PC-3 (cell line): ENCODE results near the gene WFDC1. TPM values are rescaled to one million over a fixed set of nuclear protein-coding genes. Genes with fewer than 3 reads are reported as not detected.

ENCODE experiments used
- ATAC-seq: fragments of 200-7000 bp; cut with Tn5 transposase; 2 replicates; pipeline ENCODE4 v1.9.1; 2020; ENCODE audit warnings: mild to moderate bottlenecking, moderate library complexity
- BruUV-seq: library from RNA; stranded (reverse); fragments of 400-500 nt; replicated peaks from 2 replicates; lab custom pipeline; 2021; lab: Mats Ljungman, UMichigan
- CTCF ChIA-PET: fragments of 300-600 bp; sonication (Branson Sonifier 250); formaldehyde crosslinking; loops from one replicate; lab custom pipeline; 2022; ENCODE audit warnings: antibody characterized with exemption; lab: Charles Lee
- POLR2A ChIA-PET: fragments of 300-600 bp; sonication (Branson Sonifier 250); formaldehyde crosslinking; loops from one replicate; lab custom pipeline; 2022; ENCODE audit warnings: antibody characterized with exemption; ENCODE audit not compliant: unreplicated experiment; lab: Charles Lee
- DNase-seq: peaks from one replicate; pipeline ENCODE4 v3.0.0-alpha.2; 2015
- H2AFZ ChIP-seq: fragments of 300-600 bp; sonication (generic); 2 replicates; pipeline ENCODE4 v1.6.0; 2016; ENCODE audit warnings: antibody characterized with exemption, low read length
- H3F3A ChIP-seq: fragments of 300-600 bp; sonication (generic); one replicate; pipeline ENCODE4 v1.6.0; 2017; ENCODE audit warnings: antibody characterized with exemption, low read length, control low read depth, mild to moderate bottlenecking; ENCODE audit not compliant: unreplicated experiment
- H3K27ac ChIP-seq: fragments of 300-600 bp; sonication (generic); 2 replicates; pipeline ENCODE4 v1.5.1; 2016; ENCODE audit warnings: mild to moderate bottlenecking, low read length
- H3K27me3 ChIP-seq: fragments of 300-600 bp; sonication (generic); 2 replicates; pipeline ENCODE4 v1.6.1; 2016; ENCODE audit warnings: low read length, mixed read lengths
- H3K36me3 ChIP-seq: fragments of 300-600 bp; sonication (generic); 2 replicates; pipeline ENCODE4 v1.6.1; 2016; ENCODE audit warnings: low read depth, mixed run types, low read length, mixed read lengths
- H3K4me1 ChIP-seq: fragments of 300-600 bp; sonication (generic); 2 replicates; pipeline ENCODE4 v1.5.1; 2016; ENCODE audit warnings: low read length; ENCODE audit not compliant: insufficient read depth
- H3K4me2 ChIP-seq: fragments of 300-600 bp; sonication (generic); 2 replicates; pipeline ENCODE4 v1.6.0; 2016; ENCODE audit warnings: low read length
- H3K4me3 ChIP-seq: fragments of 300-600 bp; sonication (generic); 2 replicates; pipeline ENCODE4 v1.5.1; 2016; ENCODE audit warnings: mild to moderate bottlenecking, low read length, mixed read lengths
- H3K79me2 ChIP-seq: fragments of 300-600 bp; sonication (generic); 2 replicates; pipeline ENCODE4 v1.6.1; 2017; ENCODE audit warnings: low read length, mixed read lengths
- H3K9ac ChIP-seq: fragments of 300-600 bp; sonication (generic); 2 replicates; pipeline ENCODE4 v1.6.0; 2016; ENCODE audit warnings: mild to moderate bottlenecking, low read length
- H3K9me2 ChIP-seq: fragments of 300-600 bp; sonication (generic); replicated peaks from 2 replicates; pipeline ENCODE4 v1.6.1; 2016; ENCODE audit warnings: mixed run types, low read length, mixed read lengths
- H3K9me3 ChIP-seq: fragments of 300-600 bp; sonication (generic); 2 replicates; pipeline ENCODE4 v1.6.1; 2016; ENCODE audit warnings: low read length, mixed read lengths
- H4K20me1 ChIP-seq: fragments of 300-600 bp; sonication (generic); 2 replicates; pipeline ENCODE4 v1.6.1; 2016; ENCODE audit warnings: low read length, mixed read lengths
- EZH2 ChIP-seq: fragments of 300-600 bp; sonication (generic); IDR thresholded peaks from one replicate; pipeline ENCODE4 v1.6.1; 2017; ENCODE audit warnings: antibody characterized with exemption, mild to moderate bottlenecking, low read length; ENCODE audit not compliant: unreplicated experiment
- EZH2phosphoT487 ChIP-seq: fragments of 300-600 bp; sonication (generic); IDR thresholded peaks from 2 replicates; pipeline ENCODE4 v1.6.1; 2018; ENCODE audit warnings: mild to moderate bottlenecking, antibody characterized with exemption, low read length, borderline replicate concordance
- intact Hi-C: fragments of 100-400 bp; cut with micrococcal nuclease; formaldehyde crosslinking; loops from 2 replicates; pipeline ENCODE4 v1.9.0; 2023
- total RNA-seq: library from RNA; depleted of rRNA; stranded (reverse); fragments of >200 nt; gene quantifications from 2 replicates; pipeline ENCODE4 v1.2.3, GENCODE V29; 2014
- TF ChIP-seq, protein P1 (sequence below): fragments of 300-600 bp; sonication (generic); conservative IDR thresholded peaks from 2 replicates; pipeline ENCODE4 v1.5.1; 2017; ENCODE audit warnings: antibody characterized with exemption, low read depth, mild to moderate bottlenecking, low read length

WFDC1 gene
- total RNA-seq, 1 experiment from 2014 or later: 0.15 TPM

DNA sequence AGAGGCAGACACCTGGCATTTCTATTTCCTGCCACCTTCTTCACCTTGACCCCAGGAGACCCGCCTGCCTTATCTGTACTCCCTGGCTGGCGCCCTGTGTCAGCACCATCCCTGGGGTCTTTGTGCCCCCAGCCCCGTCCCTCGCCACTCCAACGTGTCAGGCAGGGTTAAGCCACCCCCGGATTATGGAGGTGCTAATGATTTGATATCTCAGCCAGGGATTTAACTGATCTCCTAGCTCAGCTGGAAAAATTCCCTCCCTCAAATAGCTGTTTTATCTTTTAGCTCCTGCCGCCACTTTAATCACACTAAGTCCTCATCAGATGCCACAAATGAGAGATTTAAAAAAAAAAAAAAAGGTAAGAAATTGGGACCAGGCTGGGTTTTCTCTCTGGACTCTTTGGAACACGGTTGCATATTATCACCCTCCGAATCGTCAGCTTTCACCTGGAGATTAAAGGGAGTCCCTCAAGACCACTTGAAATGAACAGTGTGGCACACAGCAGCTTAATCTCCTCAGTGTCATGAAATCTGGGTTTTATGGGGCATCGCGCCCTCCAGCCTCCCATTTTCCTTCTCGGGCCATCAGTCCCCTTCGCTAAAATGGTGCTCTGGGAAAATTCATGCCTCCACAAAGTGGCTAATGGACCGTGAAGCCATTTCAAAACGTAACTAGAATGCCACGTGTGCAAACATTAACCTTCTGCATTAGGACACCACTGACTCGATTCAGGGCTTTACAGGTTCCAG is 26.2 kb upstream of the WFDC1 start:
- intact Hi-C loops: no loop called here
- TF ChIP-seq EZH2phosphoT487: no peak
- TF ChIP-seq EZH2: no peak
- TF ChIP-seq, protein P1, sequence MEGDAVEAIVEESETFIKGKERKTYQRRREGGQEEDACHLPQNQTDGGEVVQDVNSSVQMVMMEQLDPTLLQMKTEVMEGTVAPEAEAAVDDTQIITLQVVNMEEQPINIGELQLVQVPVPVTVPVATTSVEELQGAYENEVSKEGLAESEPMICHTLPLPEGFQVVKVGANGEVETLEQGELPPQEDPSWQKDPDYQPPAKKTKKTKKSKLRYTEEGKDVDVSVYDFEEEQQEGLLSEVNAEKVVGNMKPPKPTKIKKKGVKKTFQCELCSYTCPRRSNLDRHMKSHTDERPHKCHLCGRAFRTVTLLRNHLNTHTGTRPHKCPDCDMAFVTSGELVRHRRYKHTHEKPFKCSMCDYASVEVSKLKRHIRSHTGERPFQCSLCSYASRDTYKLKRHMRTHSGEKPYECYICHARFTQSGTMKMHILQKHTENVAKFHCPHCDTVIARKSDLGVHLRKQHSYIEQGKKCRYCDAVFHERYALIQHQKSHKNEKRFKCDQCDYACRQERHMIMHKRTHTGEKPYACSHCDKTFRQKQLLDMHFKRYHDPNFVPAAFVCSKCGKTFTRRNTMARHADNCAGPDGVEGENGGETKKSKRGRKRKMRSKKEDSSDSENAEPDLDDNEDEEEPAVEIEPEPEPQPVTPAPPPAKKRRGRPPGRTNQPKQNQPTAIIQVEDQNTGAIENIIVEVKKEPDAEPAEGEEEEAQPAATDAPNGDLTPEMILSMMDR: no peak
- DNase-seq (no peak), ATAC-seq (no peak)
- Histone ChIP-seq H3K4me1 (no peaks in the 10 kb centered on the region), H3K9me2 (no peaks in the 10 kb centered on the region), H3K36me3 (no peaks in the 10 kb centered on the region), H3K9me3 (no peaks in the 10 kb centered on the region), H3K9ac (no peak overlapping the region), H3K27ac (no peak overlapping the region), H3K4me3 (no peak overlapping the region), H3K27me3 (no peaks in the 10 kb centered on the region), H3K79me2 (no peaks in the 10 kb centered on the region), H4K20me1 (no peaks in the 10 kb centered on the region), H3K4me2 (no peak overlapping the region), H2AFZ (no peak overlapping the region), H3F3A (no peaks in the 10 kb centered on the region)
- ChIA-PET CTCF (no interaction called here), POLR2A (no interaction called here)
- no TSS peak for BruUV-seq

DNA sequence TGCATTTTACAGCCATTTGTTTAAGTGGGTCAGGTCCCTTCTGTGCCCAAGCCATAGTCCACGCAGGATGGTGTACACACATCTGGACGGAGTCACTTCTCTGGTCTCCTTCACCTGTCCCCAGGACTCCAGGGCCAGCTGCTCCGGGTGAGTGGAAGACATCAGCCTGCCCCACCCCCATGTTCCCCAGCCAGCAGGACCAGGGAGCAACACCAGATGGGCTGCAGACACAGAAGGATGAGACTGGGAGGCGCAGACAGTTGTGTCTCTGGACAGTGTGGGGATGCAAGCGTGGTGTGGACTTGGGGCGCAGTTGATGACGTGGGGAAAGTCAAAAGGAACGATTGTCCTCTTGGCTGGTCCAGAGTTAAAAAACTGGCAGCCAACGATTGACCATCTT is 24.6 kb upstream of the WFDC1 start:
- TF ChIP-seq, protein P1: no peak
- TF ChIP-seq EZH2phosphoT487 (no peak), EZH2 (no peak)
- Histone ChIP-seq H2AFZ (no peak overlapping the region), H3F3A (no peaks in the 10 kb centered on the region), H3K9me2 (no peaks in the 10 kb centered on the region), H3K27ac (no peak overlapping the region), H4K20me1 (no peaks in the 10 kb centered on the region), H3K79me2 (no peaks in the 10 kb centered on the region), H3K4me2 (no peak overlapping the region), H3K9me3 (no peaks in the 10 kb centered on the region), H3K4me3 (no peak overlapping the region), H3K9ac (no peak overlapping the region), H3K4me1 (no peaks in the 10 kb centered on the region), H3K27me3 (no peaks in the 10 kb centered on the region), H3K36me3 (no peaks in the 10 kb centered on the region)
- no peak for DNase-seq
- BruUV-seq: no TSS peak
- intact Hi-C loops: no loop called here
- ChIA-PET POLR2A (no interaction called here), CTCF (no interaction called here)
- ATAC-seq: no peak

DNA sequence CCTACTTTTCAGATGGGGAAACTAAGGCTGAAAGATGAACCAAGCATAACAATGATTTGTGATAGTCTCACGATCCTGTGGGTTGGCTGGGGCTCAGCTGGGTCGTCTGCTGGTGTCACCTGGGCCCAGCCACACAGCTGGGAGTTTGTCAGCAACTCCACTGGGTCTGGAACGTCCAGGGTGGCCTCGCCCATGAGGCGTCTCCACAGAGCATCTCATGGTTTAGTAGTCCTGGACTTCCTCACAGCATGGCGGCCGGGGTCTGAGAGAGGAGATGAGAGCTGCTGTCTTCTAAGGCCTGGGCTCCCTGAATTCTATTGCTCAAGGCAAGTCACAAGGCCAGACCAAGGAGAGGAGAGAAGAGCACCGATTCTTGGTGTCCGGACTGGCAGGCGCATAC is 24.1 kb upstream of the WFDC1 start:
- DNase-seq (no peak), ATAC-seq (no peak)
- Histone ChIP-seq H3F3A (no peaks in the 10 kb centered on the region), H3K9me2 (no peaks in the 10 kb centered on the region), H3K9ac (no peak overlapping the region), H3K4me2 (no peak overlapping the region), H3K27ac (no peak overlapping the region), H4K20me1 (no peaks in the 10 kb centered on the region), H3K4me3 (no peak overlapping the region), H2AFZ (no peak overlapping the region), H3K36me3 (no peaks in the 10 kb centered on the region), H3K27me3 (no peaks in the 10 kb centered on the region), H3K9me3 (no peaks in the 10 kb centered on the region), H3K4me1 (no peaks in the 10 kb centered on the region), H3K79me2 (no peaks in the 10 kb centered on the region)
- ChIA-PET POLR2A (no interaction called here), CTCF (no interaction called here)
- no TSS peak for BruUV-seq
- intact Hi-C loops: no loop called here
- TF ChIP-seq, protein P1: no peak
- no peak for TF ChIP-seq EZH2phosphoT487
- no peak for TF ChIP-seq EZH2
